ENCODE data around the gene RFK. TPM values are rescaled to one million over a fixed set of nuclear protein-coding genes. Genes with fewer than 3 reads are reported as not detected.
"Not testable (repeated sequence)": the region's sequence is repeated elsewhere in the genome, so short reads cannot be mapped to it uniquely, and the experiment has no call there.

The RFK gene
- total RNA-seq, 1 experiment from 2014 or later: 35.3 TPM

DNA sequence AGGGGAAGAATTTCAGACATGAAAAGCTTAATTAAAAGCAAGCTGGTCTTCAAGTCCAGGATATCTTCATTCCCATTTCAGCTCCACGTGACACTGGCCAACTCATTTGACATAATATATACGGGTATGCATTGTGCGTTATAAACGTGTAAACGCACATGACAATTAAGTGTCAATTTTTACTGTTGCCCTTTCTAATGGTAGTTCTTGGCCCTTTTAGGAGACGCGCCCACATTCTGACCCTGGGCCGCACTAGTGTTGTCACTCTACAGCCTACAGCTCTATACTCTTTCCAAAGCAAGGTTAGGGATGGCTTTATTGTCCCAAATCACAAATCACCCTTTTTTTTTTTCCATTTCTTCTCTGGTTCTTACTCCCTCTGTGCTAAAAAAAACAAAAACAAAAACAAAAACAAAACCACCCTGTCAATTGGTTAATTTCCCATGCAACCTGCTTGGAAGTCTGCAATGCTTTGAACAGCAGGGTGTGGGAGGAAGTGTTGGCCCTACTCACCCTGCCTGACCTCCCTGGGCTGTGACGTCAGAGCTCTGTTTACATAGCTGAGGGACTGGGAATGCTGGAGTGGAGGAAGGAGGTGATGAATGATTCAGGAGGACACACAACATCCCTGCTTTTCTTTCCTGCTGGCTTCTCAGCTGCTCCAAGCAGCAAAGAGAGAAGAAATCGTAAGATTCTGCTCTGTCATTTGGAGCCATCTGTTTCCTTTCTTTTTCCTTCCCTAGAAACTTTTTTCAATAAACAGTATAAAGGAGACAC lies 19.3 kb downstream of the RFK start:
- in situ Hi-C loops (cut with HindIII; ENCODE audit: low pct_unique_long_range_greater_than_20kb, low sequenced_read_pairs): no loop called here
- DNase-seq (ENCODE audit: low read depth): peak; percentile 81

DNA sequence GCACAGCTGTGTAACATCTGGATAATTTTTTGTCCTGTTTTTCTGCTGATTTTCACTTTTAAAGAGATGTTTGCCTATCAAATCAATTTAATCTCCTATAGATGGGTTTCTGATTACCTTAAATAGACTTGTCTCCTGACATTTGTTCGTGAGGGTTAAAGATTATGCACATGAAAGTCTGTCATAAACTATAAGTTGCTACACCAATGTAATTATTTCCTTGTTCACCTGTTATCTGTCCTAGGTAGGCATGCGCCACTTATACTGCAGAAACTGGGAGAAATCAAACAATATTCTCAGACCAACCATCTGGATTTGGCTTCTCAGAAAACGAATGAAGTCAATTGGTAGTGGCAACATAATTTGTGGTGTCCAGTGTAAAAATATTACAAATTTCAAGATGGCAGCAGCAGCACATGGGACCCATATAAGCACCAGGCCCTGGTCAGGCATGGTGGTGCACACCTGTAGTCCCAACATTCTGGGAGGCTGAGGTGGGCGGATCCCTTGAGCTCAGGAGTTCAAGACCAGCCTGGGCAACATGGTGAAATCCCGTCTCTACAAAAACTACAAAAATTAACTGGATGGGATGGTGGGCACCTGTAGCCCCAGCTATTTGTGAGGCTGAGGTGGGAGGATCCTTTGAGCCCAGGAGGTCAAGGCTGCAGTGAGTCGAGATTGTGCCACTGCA lies 20.3 kb downstream of the RFK start:
- in situ Hi-C loops (cut with HindIII; ENCODE audit: low pct_unique_long_range_greater_than_20kb, low sequenced_read_pairs): no loop called here
- no peak for DNase-seq (ENCODE audit: low read depth)

DNA sequence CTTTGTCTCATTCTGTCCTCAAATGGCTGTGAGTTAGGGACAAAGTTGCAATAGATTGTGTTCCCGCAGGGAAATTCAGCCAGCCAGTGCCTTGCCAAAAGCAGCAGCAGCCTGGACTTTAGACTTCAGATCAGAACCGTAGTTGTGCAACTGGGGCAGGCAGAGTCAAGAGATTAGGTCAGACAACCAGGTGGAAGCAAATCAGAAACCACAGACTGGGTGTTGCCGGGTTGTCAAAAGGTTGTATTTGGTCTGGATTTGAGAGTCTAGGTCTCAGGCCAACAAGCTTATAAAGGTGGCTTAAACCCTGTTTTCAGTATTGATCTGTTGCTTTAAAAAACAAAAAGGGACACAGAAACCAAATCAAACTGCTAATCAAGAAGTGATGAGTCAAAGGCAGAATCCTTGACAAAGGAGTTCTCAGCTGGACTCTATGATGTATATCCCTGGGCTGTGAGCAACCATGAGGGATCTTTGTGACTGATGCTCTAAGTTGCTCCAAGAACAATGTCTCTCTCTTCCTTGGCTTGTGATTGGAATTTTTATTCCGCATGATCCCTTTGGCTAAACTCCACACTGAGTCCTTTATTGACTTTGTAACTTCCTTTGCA lies 20.9 kb downstream of the RFK start:
- DNase-seq (ENCODE audit: low read depth): peak; percentile 43
- in situ Hi-C loops (cut with HindIII; ENCODE audit: low pct_unique_long_range_greater_than_20kb, low sequenced_read_pairs): no loop called here

DNA sequence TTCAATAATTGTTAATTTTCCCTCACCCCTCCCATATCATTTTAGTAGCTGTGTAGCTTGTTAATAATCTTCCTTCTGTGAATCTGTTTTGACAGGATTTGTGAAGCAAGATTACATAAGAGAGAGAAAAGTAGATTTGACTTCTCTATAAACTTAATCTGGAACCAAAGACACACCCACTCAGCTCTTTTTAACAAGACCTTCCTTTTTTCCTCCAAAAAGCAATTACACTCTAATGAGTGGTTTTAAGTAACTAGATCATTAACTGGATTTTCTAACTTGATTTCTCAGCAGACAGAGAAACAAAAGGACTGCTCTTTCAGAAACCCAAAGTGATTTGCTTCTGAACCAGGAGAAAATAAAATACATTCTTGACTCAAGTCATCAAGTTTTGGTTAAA lies 21.9 kb downstream of the RFK start:
- DNase-seq (ENCODE audit: low read depth): no peak
- in situ Hi-C loops (cut with HindIII; ENCODE audit: low pct_unique_long_range_greater_than_20kb, low sequenced_read_pairs): no loop called here

DNA sequence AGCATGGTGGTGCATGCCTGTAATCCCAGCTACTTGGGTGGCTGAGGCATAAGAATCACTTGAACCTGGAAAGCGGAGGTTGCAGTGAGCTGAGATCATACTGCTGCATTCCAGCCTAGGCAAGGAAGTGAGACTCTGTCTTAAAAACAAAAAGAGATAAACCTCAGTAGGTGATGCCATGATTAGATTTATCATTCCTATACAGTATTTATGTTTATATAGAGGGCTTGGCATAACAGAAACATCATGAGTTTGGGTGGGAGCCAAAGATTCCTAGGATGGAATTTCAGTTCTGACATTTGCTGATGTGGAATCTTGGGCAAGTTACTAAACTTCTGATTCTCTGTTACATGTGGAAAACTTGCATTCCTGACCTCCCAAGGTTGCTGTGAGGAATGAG lies 22.3 kb downstream of the RFK start:
- in situ Hi-C loops (cut with HindIII; ENCODE audit: low pct_unique_long_range_greater_than_20kb, low sequenced_read_pairs): no loop called here
- DNase-seq (ENCODE audit: low read depth): peak; percentile 81

DNA sequence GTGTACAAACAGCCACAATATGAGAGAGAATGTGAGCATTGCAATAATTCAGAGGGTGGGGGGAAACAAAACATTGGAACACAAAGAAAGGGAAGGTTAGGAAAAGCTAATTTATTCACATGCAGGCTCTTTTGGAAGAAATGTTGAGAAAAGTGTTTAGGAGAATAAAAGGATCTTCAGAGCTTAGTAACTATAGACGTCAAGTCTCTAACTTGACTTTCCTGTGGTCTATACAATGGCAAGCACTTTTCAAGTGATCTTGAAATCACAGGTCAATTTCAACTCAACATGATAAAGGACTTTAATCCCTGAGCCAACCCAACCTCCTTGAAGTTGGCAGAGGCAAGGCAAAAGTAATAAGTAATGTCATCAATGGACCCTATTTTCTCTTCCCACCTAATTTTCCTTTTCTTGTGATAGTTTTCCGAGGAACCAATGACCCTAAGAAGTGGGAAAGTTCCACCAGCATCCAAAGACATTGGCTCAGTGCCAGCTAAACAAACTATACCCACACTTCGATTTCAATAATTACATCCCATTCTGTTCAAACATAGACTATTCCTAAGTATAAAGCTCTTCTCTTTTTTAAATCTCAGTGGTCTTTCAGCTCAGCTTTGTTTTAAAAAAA lies 23.7 kb downstream of the RFK start:
- DNase-seq (ENCODE audit: low read depth): no peak
- in situ Hi-C loops (cut with HindIII; ENCODE audit: low pct_unique_long_range_greater_than_20kb, low sequenced_read_pairs): no loop called here

DNA sequence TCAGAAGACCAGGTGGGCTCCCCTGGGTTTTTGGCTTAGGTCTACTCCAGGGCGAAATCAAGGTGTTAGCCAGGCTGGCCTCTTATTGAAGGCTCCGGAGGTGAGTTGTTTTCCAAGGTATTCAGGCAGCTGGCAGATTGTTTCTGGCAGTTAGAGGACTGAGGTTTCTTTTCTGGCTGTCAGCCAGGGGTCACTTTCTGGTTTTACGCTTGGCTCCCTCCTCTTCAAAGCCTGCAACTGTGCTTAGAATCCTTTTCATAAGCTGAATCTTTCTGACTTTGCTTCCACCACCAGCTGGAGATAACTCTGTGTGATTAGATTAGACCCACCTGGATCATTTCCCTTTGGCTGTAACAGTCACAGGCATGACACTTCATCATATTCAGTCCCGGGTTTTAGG lies 24.6 kb downstream of the RFK start:
- peak; percentile 80 for DNase-seq (ENCODE audit: low read depth)
- in situ Hi-C loops (cut with HindIII; ENCODE audit: low pct_unique_long_range_greater_than_20kb, low sequenced_read_pairs): no loop called here

DNA sequence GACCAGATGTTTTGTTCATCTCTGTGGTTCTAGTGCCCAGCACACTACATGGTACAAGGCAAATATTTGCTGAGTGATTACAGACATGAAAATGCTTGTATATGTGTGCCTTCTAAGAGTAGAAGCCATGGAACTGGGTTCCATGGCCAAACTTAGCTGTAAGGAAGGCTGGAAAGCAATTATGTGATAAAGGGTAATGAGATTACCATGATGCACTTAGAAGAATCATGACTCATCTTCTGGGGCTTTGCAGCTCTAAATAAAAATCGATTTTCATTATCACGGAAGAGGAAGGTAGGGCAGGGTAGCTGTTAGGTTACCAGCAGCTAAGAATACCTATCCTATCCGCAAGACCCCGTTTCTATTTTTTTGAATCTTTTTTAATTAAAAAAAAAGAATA lies 28.0 kb downstream of the RFK start:
- DNase-seq (ENCODE audit: low read depth): no peak
- in situ Hi-C loops (cut with HindIII; ENCODE audit: low pct_unique_long_range_greater_than_20kb, low sequenced_read_pairs): no loop called here

DNA sequence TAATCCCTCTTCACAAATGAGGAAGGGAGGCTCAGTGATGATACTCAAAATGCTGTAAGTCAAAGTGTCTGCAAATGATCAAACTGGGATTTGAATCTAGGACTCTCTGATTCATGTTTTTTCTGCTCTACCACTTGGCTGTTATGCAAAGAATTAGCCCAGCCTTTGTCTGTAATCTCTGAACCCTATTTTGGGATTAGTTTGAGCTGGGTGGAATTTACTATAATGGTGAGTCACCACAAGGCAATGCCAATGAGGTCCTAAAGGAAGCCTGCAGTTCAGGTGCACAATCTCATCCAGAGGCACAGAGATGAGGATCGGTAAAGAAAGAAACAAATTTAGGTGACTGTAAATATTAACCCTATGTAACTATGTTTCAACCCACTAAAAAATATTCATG lies 29.2 kb downstream of the RFK start:
- in situ Hi-C loops (cut with HindIII; ENCODE audit: low pct_unique_long_range_greater_than_20kb, low sequenced_read_pairs): no loop called here
- DNase-seq (ENCODE audit: low read depth): peak; percentile 54

DNA sequence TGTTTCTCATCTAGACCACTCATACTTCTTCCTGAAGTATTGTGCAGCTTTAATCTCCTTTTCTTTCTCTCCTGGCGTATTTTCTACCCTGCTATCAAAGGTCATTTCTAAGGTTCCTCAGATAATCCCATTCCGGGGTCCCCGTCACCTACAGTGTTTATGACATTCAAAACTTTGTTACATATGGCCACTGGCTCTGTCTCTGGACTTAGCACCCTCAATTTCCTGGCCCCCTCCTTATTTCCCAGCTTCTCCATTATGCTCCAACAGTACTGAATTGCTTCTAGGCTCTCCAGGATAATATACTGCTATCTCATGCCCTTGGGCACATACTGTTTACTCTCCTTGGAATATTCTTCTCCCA lies 31.2 kb downstream of the RFK start:
- in situ Hi-C loops (cut with HindIII; ENCODE audit: low pct_unique_long_range_greater_than_20kb, low sequenced_read_pairs): no loop called here
- DNase-seq (ENCODE audit: low read depth): no peak

DNA sequence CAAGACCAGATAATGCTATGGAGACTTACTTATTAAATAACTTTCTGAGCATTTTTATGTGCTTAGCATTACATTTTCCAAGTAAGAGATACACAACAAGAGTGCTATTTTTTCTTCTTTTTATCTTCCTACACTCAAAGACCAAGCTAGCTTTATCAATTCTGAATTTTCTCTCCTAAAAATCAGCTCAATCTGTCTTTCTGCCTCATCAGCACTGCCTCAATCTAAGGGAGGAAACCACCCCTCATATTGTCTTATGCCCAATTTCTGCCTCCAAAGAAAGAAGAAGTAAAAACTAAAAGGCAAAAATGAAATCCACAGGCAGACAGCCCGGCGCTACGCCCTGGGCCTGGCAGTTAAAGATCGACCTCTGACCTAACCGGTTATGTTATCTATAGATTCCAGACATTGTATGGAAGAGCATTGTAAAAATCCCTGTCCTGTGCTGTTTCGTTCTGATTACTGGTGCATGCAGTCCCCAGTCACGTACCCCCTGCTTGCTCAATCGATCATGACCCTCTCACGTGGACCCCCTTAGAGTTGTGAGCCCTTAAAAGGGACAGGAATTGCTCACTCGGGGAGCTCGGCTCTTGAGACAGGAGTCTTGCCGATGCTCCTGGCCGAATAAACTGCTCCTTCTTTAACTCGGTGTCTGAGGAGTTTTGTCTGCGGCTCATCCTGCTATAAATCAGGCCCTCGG lies 31.7 kb downstream of the RFK start:
- DNase-seq (ENCODE audit: low read depth); in situ Hi-C loops (cut with HindIII; ENCODE audit: low pct_unique_long_range_greater_than_20kb, low sequenced_read_pairs): not testable (repeated sequence)

DNA sequence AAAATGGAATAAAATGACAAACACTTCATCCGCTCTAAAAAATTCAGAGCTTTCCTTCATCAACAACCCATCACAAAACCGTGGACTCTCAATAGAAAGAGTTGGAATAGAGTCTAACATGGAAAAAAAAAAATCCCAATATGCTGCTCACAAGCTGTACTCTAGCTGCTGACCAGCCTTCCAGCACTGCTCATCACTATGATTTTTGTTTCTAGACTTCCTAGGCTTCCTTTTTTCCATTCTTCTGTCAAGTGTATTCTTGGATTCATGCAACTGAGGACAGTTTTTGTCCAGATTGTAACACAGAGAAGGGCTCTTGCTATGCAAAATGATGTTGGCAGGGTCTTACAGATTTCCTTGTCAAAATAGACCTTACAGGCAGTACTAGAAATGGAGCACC lies 34.5 kb downstream of the RFK start:
- in situ Hi-C loops (cut with HindIII; ENCODE audit: low pct_unique_long_range_greater_than_20kb, low sequenced_read_pairs): no loop called here
- no peak for DNase-seq (ENCODE audit: low read depth)

DNA sequence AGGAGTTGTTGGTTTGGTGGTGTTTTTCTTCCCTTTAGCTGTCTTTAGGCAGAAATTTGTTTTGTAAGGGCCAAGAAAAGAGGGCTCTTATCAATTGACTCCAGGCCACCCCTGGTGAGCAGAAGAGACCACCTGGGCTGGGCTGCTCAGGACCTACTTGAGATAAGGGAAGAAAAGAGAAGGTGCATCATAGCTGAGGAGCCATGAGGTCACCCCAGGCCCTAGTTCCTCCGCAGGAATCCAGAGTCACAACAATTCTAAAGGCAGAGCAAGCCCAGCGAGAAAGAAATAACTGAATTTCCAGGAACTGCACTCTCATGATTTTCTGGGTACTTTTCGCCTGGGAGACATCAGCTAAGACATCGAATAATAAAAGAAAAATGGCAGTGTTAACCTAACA lies 34.9 kb downstream of the RFK start:
- no peak for DNase-seq (ENCODE audit: low read depth)
- in situ Hi-C loops (cut with HindIII; ENCODE audit: low pct_unique_long_range_greater_than_20kb, low sequenced_read_pairs): no loop called here

DNA sequence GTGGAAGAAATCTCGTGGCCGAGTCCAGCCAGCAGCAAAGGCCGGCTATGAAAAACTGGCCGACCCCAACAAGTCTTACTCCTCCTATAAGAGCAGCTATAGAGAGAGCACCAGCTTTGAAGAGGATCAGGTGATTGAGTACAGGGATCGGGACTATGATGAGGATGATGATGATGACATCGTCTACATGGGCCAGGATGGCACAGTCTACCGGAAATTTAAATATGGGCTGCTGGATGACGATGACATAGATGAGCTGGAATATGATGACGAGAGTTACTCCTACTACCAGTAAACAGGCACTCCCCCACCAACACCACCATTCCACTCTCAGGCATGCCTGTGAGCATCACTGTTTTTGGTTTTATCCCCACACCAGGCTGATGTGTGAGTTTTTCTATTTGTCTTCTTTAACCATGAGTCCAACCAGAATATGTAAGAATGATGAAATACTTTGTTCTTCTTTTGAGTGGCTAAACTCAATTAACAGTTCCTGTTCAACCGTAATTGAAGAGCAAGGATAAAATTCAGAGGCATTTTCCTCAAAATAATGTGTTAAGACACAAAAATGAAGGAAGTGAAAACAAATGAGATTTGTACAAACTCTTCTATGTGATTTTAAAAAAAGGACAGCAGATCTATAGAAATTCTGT lies 35.5 kb downstream of the RFK start:
- in situ Hi-C loops (cut with HindIII; ENCODE audit: low pct_unique_long_range_greater_than_20kb, low sequenced_read_pairs): no loop called here
- DNase-seq (ENCODE audit: low read depth): no peak

DNA sequence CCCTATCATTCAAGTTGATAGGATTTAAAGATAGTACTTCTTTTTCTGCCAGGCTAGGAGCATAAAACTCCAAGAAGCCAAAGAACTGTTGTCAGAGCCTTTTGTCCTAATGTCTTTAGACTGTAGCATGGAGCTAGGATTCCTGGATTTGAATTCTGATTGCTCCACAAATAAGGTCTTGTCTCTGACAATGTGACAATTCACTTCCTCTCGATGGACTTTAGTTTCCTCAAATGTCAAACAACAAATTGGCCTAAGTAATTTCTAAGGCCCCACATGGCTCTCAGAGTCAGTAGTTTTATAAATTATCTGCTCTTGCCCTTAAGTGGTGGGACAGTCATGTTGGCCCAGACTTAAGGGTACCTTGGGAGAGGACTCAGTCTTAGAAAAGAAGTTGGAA lies 36.7 kb downstream of the RFK start:
- in situ Hi-C loops (cut with HindIII; ENCODE audit: low pct_unique_long_range_greater_than_20kb, low sequenced_read_pairs): no loop called here

DNA sequence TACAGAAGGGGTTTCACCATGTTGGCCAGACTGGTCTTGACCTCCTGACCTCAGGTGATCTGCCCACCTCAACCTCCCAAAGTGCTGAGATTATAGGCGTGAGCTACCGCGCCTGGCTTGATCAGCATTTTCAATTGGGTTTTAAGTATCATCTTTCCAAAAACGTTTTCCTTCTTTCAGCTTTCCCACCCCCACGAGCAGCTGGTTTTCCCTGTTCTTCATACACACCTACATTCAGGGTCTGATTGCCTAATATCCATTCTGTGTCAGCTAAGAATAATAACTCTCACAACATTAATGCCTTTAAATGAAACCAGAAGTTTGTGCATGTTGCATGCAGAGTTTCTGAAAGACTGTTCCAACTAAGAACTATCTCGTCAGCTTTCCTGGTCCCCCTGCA lies 38.3 kb downstream of the RFK start:
- DNase-seq (ENCODE audit: low read depth): no peak
- in situ Hi-C loops (cut with HindIII; ENCODE audit: low pct_unique_long_range_greater_than_20kb, low sequenced_read_pairs): no loop called here

More for the DNA sequence above, 36.7 kb downstream of the RFK start:
- no peak for DNase-seq (ENCODE audit: low read depth)

DNA sequence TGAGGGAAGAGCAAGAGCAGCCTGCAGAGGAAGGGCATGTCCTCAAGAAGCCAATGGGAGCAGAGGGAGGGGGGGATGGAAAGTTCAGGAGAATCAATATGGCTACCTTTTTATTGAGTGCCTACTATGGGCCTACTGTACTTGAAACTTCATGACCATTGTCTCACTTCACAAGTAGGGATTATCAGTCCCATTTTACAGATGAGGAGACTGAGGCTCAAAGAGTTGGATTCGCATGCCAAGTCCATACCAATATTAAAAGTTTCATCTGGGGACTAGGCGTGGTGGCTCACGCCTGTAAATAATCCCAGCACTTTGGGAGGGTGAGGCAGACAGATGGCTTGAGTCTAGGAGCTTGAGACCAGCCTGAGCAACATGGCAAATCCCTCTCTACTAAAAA lies 40.0 kb downstream of the RFK start:
- DNase-seq (ENCODE audit: low read depth): no peak
- in situ Hi-C loops (cut with HindIII; ENCODE audit: low pct_unique_long_range_greater_than_20kb, low sequenced_read_pairs): no loop called here

DNA sequence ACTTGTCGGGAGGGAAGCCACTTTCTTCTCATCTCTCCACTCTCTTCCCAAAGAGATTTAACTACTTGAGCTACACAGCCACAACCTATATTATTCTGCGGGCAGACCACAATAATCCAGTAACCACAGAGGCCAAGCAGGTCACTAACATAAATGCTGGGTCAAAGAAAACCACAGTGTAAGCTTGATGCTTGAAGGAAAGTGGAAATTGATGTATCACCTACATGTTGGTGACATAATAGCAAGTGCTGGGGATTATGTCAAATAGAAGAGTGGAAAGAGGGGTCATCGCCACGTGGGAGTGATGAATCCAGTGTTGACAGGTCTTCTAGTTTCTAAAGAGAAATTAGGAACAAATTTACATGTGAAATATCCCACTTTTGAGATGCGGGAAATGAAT lies 40.9 kb downstream of the RFK start:
- no peak for DNase-seq (ENCODE audit: low read depth)
- in situ Hi-C loops (cut with HindIII; ENCODE audit: low pct_unique_long_range_greater_than_20kb, low sequenced_read_pairs): no loop called here

Data from Caki2 (cell line).